Measurements from ENCODE around the gene RNASE7. TPM values are rescaled to one million over a fixed set of nuclear protein-coding genes. Genes with fewer than 3 reads are reported as not detected.
A peak's percentile ranks its signal among the peaks of the same experiment; 100 is the strongest.

The RNASE7 gene
- total RNA-seq, 1 experiment from 2014 or later = not detected

- no peak for TF ChIP-seq TCF7L2 (IDR thresholded peaks at IDR 0.05; ENCODE audit: borderline replicate concordance, extremely low read depth, insufficient read depth, insufficient read length)
- TF ChIP-seq ATF3 (IDR thresholded peaks at IDR 0.05) = no peak
- TF ChIP-seq CBX3 (IDR thresholded peaks at IDR 0.05; ENCODE audit: low read depth) = peak; percentile 23; the same call in 1 of the 2 replicates
- no peak for TF ChIP-seq ELF1 (IDR thresholded peaks at IDR 0.05; ENCODE audit: borderline replicate concordance, low read depth)
- TF ChIP-seq, protein P1, sequence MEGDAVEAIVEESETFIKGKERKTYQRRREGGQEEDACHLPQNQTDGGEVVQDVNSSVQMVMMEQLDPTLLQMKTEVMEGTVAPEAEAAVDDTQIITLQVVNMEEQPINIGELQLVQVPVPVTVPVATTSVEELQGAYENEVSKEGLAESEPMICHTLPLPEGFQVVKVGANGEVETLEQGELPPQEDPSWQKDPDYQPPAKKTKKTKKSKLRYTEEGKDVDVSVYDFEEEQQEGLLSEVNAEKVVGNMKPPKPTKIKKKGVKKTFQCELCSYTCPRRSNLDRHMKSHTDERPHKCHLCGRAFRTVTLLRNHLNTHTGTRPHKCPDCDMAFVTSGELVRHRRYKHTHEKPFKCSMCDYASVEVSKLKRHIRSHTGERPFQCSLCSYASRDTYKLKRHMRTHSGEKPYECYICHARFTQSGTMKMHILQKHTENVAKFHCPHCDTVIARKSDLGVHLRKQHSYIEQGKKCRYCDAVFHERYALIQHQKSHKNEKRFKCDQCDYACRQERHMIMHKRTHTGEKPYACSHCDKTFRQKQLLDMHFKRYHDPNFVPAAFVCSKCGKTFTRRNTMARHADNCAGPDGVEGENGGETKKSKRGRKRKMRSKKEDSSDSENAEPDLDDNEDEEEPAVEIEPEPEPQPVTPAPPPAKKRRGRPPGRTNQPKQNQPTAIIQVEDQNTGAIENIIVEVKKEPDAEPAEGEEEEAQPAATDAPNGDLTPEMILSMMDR (IDR thresholded peaks at IDR 0.05 in 2 of 3, conservative IDR thresholded peaks at IDR 0.05 in 1 of 3; ENCODE audit: borderline replicate concordance in 1 of 3, insufficient read depth in 1 of 3, low read depth in 2 of 3, low read length in 2 of 3) = peak; percentile 86 to 95 (median 95)
- peak; percentile 94 for TF ChIP-seq RAD21 (IDR thresholded peaks at IDR 0.05; ENCODE audit: low read depth)
- no peak for TF ChIP-seq SRF (IDR thresholded peaks at IDR 0.05; ENCODE audit: low read depth)
- TF ChIP-seq CEBPB (IDR thresholded peaks at IDR 0.05; ENCODE audit: low read depth) = no peak
- no peak for TF ChIP-seq EGR1 (IDR thresholded peaks at IDR 0.05; ENCODE audit: low read depth)
- TF ChIP-seq JUND (IDR thresholded peaks at IDR 0.05) = no peak
- no peak for TF ChIP-seq YY1 (IDR thresholded peaks at IDR 0.05; ENCODE audit: extremely low read depth, insufficient replicate concordance, low read depth, low read length)
- TF ChIP-seq, protein P2, sequence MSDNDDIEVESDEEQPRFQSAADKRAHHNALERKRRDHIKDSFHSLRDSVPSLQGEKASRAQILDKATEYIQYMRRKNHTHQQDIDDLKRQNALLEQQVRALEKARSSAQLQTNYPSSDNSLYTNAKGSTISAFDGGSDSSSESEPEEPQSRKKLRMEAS (IDR thresholded peaks at IDR 0.05) = no peak
- no peak for TF ChIP-seq POLR2AphosphoS5 (IDR thresholded peaks at IDR 0.05; ENCODE audit: low read depth, low read length)
- TF ChIP-seq SIN3A (IDR thresholded peaks at IDR 0.05; ENCODE audit: low read depth) = no peak
- no peak for TF ChIP-seq EZH2phosphoT487 (IDR thresholded peaks at IDR 0.05; ENCODE audit: borderline replicate concordance)
- no peak for TF ChIP-seq FOSL1 (IDR thresholded peaks at IDR 0.05; ENCODE audit: low read depth)
- TF ChIP-seq SP1 (IDR thresholded peaks at IDR 0.05; ENCODE audit: low read depth) = no peak
Observed at GRCh38 chr14:21014761-21015190, 27.4 kb upstream of the RNASE7 start.

More at GRCh38 chr14:21014761-21015190, 27.4 kb upstream of the RNASE7 start:
- Histone ChIP-seq H3K9me3 (ENCODE audit: control insufficient read depth in 1 of 2, insufficient read depth in 1 of 2, low read depth in 1 of 2, low read length in 2 of 2) (no peaks in the 10 kb centered on the region), H3K4me2 (ENCODE audit: low read length) (peak overlapping the region; percentile 14; the same call in 1 of the 2 replicates), H3K4me3 (replicated peaks in 1 of 2; ENCODE audit: low read depth in 1 of 2, low read length in 2 of 2) (no peak overlapping the region), H3K27ac (ENCODE audit: low read depth, low read length) (no peak overlapping the region), H2AFZ (ENCODE audit: low read depth, low read length, poor library complexity, severe bottlenecking) (no peak overlapping the region), H4K20me1 (ENCODE audit: insufficient read depth) (no peaks in the 10 kb centered on the region), H3K9ac (ENCODE audit: low read length) (no peak overlapping the region), H3K4me1 (ENCODE audit: control insufficient read depth in 1 of 2, insufficient read depth in 2 of 2, low read length in 2 of 2) (peaks cover 0 to 4% of the 10 kb centered on the region in 2 experiments; a peak in 1 of 4 replicates), H3K27me3 (ENCODE audit: insufficient read depth, low read length) (peaks cover 18% of the 10 kb centered on the region; the same call in 1 of the 2 replicates), H3K9me2 (ENCODE audit: insufficient read depth) (no peaks in the 10 kb centered on the region), H3K79me2 (ENCODE audit: insufficient read depth, low read length) (no peaks in the 10 kb centered on the region), H3K36me3 (ENCODE audit: control insufficient read depth in 1 of 2, insufficient read depth in 2 of 2, low read length in 2 of 2) (no peaks in the 10 kb centered on the region; a peak in 1 of 4 replicates)
- ChIA-PET RAD21 (ENCODE audit: low non-redundant PET in 1 of 2, low total read pairs in 2 of 2, uncharacterized antibody in 2 of 2, unreplicated experiment in 2 of 2) (interaction anchor here (1.0 to 3.6 kb wide), 13 partner anchors 9 to 112 kb away, joined by 3 to 30 read pairs (median 5); partner anchors contain the start of gene ARHGEF40 (in 1 of the 2)), POLR2A (interaction anchor here (1.0 to 1.6 kb wide), 5 partner anchors 26 to 93 kb away, joined by 3 to 6 read pairs (median 4); no protein-coding TSS in a partner anchor), CTCF (interaction anchor here (0.6 to 4.0 kb wide), 44 partner anchors 9 to 542 kb away, joined by 3 to 148 read pairs (median 4); partner anchors contain the start of genes CHD8, NDRG2, RNASE13 and RNASE7)
- intact Hi-C loops (cut with micrococcal nuclease) = loop anchor here (1.0 to 10.0 kb wide), 4 partner anchors 26 to 540 kb away; no protein-coding TSS in a partner anchor
- BruUV-seq (replicated peaks) = no TSS peak
- ATAC-seq (peak; percentile 97), DNase-seq (ENCODE audit: low read depth, low spot score) (peak; percentile 80)
